ENCODE data around the gene BEAN1.

Gene BEAN1

DNA sequence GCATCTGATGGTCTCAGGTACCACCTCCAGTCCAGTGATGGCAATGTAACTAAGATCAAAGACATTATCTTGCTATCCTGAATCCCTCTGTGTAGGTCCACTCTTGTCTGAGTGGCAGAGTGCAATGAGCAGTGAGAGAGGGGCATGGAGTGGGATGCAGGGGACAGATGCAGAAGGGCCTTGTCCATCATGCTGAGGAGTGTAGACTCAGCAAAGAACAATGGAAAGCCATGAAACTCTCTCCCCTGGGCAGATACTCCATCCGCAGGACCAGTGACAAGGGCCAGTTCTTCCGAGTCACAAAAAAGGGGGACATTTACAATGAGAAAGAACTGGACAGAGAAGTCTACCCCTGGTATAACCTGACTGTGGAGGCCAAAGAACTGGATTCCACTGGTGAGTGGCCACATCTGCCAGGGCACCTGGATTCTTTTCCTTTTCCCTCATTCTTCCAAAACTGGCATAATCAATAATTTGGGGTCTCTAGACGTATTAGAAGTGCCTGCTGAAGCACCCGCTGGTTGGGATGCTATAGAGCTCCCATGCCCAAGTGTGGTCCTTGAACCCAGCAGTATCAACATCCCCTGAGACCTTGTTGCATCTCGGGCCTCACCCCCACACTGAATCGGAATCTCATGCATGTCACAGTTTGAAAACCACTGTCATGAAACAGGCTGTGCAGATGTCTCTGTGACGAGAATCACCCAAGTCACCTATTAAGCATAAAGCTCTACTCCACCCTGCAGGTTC lies 31.1 kb upstream of the BEAN1 start:
- no peak for DNase-seq

DNA sequence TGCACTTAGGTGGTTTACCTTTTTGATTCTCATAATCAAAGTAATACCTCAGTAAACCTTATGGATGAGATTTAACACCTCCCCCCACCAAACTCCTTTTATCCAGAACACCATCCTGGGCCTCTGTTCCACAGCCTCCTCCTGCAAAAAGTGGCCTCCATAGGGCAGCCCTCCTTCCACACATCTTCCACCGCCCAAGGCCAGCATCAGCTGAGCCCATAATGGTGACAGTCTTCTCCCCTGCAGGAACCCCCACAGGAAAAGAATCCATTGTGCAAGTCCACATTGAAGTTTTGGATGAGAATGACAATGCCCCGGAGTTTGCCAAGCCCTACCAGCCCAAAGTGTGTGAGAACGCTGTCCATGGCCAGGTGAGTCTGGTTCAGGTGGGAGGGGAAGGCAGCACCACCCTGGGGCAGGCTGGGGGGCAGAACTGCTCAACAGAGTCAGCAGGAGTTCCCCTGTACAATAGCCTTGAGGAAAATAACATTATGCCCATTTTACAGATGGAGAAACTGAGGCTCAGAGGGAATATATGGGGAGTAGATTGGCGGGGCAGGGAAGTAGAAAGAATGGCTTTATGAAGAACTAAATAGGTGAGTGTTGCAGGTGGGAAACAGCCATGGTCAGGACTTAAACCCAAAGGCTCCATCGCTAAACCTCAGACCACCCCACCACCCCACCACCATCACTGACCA lies 29.2 kb upstream of the BEAN1 start:
- no peak for DNase-seq

DNA sequence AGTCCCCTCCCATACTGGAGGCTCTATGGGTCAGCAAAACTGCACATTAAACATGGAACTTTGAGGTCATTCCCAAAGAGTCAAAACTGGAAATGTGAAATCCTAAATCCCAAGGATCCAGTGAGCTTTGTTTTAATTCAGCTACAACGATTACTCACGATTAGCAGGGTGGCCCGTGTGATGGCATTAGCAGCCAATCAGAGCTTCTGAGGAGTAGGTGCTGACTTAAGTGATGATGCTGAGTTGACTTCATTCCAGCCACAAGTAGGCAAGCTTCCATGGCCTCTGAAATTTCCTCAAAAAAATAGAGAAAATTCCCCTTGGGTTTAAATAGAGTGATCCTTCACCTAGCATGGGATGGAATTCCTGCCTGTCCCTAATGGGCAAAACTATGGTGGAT lies 28.1 kb upstream of the BEAN1 start:
- DNase-seq, result no peak

DNA sequence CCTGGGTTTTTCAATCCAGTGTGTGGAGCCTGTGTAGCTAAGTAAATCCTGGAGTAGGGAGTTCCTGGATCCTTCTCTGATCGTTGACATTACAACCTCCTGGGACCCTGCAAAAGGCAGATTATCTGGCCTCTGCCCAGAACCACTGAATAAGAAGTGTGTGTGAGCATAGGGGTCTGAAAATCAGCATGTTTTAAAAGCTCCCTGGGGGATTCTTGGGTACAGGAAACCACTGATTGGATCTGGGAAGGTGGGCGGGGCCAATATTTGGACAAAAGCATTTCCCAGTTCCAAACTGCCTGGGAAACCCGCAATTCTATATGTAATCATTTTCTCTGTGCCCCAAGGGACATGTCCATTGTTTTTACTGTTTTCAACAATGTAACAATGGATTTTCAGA lies 27.2 kb upstream of the BEAN1 start:
- no peak for DNase-seq

DNA sequence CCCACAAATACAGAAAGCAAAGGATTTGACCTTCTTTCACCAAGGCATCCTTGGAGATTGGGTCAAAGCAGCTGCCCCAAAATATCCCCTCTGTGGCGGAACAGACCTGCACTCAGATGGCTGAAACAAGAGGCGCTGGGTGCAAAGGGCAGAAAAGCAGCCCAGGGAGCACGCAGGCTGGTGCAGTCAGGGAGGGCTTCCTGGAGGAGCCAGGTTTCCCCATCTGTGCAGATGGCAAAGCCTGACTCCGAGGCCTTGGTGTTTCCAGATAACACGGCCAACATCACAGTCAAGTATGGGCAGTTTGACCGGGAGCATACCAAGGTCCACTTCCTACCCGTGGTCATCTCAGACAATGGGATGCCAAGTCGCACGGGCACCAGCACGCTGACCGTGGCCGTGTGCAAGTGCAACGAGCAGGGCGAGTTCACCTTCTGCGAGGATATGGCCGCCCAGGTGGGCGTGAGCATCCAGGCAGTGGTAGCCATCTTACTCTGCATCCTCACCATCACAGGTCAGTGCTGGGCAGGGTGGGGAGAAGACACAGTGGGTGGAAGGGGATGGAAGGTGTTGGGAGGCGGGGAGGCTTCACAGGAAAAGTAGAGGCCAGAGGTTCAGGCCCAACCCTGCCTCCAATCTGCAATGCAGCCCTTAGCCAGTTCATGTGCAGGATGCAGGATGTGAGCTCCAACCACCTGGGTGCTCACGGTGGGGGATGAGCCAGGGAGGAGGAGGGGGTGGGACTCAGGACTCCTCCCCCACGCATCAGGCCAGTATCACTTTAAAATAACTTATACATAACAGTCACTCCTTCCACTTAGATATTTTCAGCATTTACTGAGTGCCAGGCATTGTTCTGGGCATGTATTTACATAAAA lies 26.4 kb upstream of the BEAN1 start:
- DNase-seq, result no peak

DNA sequence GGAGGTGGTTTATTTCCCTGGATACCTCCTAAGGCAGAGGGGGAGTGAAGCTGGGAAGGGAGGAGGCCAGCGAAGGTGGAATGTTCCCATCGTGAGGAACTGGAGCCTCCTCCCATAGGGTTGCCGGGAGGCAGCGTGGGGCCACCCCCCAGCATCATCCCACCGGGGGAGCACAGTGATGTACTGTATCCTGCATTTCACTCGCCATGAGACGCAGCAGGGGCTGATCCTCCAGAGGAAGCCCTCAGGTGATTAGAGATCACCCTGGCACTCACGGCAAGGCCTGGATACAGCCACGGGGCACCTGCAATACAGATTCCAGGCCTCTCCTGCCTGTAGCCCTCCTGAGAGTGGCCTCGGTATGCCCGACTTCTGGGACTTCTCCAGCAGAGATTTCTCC lies 25.5 kb upstream of the BEAN1 start:
- DNase-seq, result no peak

DNA sequence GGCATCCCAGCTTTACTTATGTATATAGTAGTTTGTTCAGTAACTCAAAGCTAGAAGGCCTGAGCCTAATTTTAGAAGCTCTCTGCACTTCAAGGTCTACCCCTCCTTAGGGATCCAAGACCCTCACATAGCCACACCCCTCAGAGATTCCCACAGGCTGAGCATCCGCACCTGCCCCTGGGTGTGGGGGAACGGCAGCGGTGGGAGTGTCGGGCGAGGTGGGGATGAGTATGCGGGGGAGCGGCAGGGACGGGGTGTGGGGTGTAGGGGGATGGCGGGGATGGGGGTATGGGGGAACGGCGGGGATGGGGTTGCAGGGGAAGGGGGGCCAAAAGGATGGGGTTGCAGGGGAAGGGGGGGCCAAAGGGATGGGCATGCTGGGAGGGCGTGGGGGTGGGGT lies 24.9 kb upstream of the BEAN1 start:
- no peak for DNase-seq

DNA sequence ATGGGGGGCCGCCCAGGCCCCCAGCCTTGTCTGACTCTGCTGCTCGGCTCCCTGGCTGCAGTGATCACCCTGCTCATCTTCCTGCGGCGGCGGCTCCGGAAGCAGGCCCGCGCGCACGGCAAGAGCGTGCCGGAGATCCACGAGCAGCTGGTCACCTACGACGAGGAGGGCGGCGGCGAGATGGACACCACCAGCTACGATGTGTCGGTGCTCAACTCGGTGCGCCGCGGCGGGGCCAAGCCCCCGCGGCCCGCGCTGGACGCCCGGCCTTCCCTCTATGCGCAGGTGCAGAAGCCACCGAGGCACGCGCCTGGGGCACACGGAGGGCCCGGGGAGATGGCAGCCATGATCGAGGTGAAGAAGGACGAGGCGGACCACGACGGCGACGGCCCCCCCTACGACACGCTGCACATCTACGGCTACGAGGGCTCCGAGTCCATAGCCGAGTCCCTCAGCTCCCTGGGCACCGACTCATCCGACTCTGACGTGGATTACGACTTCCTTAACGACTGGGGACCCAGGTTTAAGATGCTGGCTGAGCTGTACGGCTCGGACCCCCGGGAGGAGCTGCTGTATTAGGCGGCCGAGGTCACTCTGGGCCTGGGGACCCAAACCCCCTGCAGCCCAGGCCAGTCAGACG lies 24.4 kb upstream of the BEAN1 start:
- no peak for DNase-seq

DNA sequence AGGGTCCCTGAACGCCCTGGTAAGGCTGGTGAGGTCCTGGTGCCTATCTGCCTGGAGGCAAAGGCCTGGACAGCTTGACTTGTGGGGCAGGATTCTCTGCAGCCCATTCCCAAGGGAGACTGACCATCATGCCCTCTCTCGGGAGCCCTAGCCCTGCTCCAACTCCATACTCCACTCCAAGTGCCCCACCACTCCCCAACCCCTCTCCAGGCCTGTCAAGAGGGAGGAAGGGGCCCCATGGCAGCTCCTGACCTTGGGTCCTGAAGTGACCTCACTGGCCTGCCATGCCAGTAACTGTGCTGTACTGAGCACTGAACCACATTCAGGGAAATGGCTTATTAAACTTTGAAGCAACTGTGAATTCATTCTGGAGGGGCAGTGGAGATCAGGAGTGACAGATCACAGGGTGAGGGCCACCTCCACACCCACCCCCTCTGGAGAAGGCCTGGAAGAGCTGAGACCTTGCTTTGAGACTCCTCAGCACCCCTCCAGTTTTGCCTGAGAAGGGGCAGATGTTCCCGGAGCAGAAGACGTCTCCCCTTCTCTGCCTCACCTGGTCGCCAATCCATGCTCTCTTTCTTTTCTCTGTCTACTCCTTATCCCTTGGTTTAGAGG lies 23.5 kb upstream of the BEAN1 start:
- DNase-seq, result no peak

DNA sequence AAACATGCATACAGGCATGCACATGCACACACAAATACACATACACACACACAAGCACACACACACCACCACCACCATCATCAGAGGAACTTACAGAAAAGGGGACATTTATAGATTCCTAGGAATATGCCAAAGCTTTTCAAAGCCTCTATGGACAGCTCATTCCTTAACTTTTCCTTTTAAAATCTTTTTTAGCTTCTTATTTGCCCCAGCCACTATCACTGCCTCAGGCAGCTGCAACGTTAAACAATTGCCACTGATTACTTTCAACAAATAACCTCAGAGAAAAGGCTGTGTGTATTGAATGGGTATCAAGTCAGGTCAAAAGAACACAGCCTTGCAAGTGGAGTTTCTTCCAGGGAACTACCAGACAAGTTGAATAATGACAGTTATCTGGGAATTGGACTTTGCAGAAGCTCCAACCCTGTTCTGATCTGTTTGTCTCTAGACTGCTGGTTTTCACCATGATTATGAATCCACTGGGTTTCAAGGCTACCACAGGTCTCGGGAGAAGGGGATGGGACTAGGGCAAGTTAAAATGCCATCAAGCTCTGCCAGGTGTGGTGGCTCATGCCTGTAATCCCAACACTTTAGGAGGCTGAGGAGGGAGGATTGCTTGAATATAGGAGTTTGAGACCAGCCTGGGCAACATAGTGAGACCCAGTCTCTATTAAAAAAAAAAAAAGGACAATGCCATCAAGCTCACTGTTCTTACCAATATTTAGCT lies 21.9 kb upstream of the BEAN1 start:
- no peak for DNase-seq

DNA sequence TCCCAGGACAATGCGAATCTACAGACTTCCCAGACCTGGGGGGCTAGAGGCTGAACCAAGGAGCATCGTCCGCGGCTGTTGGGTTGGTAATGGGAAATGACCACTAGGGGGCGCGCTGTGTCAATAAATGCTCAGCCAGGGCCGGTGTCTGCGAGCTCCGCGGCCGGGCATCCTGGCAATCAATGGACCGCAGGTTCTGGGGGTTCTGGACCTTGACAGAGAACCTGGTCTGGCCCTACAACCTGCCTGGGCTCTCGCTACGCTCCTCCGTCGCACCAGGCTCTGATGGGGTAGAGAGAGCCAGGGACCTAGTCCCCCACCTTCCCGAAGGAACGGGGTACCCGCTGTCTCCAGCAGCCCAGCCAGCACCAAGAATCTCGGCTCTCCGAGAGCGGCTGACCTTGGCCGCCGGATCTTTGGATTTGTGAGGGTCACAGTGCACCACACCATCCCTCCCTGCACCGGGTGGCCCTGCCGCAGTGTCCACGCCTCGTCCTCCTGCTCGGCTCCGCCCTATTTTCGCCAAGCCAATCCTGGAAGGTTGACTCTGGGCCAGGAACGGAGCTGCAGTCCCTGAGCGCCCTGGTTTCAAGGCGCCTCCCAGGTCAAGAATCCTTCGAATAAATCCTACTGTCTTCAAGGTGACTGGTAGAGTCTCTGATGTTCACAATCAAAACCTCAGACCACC lies 20.4 kb upstream of the BEAN1 start:
- DNase-seq, result peak; percentile 86

DNA sequence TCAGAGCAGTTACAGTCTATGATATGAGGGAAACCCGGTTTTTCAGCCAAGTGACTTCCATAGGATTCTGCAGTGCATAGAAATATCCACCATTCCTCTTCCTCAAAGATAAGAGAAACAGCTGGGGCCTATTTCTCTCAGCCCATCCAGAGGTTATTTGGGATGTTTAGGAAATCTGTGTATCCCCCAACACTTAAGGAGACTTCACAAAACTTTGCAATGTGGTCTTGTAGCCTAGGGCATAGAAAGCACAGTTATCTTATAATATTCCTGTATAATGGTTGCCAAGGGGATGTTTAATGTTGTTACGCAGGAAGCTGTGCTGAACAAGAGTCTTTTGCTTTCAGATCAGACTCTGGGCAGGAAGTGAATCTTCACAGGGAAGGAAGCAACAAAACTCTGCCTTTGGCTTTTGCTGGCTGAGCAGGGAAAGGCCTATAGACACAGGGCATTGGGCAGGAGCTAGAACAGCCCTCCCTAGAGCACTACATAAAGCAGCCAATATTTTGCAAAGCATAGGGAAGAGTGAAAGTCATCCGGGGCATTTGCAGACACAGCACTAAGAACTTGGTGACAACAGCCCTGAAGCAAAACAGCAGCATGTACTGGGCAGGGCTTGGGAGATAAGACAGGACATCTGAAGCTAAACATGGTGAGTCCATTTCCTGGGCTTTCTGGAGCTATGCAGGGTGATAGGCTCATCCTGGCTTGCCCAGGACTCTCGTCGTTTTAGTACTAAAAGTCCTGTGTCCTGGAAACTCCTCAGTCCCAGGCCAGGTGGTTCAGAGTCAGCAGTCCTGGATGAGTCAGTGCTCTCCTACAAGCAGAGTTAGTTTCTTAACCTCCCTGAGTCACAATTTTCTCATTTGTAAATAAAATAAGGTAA lies 18.7 kb upstream of the BEAN1 start:
- DNase-seq, result peak; percentile 56

DNA sequence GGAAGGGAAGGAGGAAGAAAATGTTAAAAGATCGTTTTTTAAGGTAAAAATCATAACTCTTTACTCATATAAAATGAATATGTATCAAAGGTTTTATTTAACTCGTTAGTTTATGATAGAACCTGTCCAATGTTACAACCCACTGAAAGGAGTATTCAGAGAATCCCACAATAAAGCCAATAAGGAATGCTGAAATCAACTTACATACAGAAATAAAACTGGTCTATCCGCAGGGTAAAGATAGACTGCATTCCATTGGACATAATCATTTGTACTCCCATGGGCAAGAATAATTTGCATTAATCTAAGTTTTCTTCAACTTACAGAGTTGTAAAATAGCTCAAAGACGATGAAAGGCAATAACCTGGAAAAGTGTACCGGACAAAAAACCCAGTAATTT lies 17.9 kb upstream of the BEAN1 start:
- DNase-seq, result no peak

DNA sequence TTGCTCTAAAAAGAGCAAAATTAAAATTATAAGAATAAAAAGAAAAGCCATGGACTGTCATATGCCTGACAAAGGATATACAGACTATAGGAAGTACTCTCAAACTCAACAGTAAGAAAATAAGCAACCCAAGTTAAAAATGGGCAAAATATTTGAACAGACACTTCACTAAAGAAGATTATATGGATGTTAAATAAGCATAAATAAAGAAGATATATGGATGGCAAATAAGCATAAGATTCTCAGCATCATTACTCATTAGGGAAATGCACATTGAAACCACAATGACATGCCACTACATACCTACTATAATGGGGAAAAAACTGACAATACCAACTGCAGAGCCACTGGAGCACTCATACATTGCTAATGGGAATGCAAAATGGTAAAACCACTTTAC lies 14.9 kb upstream of the BEAN1 start:
- DNase-seq, result no peak

DNA sequence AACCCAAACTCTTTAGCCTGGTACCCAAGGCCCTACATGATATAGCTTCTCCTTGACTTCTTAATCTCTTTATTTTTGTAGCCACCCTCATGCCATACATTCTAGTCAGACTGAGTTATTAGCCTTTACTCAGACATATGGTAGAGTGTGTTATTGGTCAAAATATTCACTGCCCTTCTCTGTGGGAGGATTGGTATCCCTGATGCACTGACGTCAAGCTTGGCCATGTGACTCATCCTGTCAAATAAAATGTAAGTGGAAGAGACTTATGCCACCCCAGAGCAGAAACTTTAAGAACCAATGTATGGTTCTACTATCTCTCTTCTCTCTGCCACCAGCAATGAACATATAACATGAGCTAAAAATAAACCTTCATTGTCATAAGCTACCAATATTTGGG lies 12.2 kb upstream of the BEAN1 start:
- no peak for DNase-seq

DNA sequence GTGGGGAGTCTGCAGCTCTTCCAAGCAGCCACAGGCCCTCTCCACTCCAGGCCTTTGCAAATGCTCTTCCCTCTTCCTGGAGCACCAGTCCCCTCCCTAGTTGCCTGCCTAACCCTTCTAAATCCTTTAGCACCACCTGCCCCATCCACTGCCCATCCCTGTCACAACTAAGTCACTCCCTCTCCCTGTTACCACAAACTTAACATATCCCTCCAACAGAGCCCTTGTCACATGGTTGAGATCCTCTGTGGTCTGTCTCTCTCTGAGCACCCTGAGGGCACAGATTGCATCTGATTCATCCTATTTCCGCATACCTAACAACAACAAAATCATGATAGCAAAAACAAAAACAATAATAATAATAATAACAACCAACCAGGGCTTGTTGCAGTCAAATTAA lies 11.0 kb upstream of the BEAN1 start:
- DNase-seq, result no peak

DNA sequence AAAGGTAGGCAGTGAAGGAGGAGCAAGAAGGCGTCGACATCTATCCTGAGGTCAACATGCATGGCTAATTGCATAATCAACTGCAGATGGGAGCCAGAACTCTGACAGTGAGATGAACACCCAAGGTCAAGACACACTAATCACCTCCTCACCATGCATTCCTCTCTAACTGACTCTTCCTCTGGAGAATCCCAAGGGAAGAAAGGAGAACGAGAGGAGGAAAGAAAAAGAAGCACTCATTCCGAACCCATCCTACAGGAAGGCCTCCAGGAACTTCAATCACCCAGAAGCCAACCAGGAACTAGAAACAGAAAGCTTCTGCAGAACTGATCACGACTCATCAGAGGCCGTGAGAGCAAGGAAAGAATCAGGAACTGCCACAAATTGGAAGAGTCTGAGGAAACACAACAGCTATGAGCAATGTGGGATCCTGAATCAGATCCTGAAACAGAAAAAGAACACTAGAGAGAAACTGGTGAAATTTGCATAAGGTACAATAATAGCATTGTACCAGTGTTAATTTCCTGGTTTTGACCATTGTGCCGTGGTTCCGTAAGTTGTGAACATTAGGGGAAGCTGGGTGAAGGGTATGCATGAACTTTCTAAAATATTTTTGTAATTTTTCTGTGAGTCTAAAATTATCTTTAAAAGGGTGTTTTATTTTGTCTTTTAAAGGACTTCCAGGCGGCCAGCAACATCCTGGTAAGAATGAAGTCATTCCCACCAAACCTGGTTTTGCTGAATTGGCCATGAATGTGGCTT lies 10.0 kb upstream of the BEAN1 start:
- no peak for DNase-seq

DNA sequence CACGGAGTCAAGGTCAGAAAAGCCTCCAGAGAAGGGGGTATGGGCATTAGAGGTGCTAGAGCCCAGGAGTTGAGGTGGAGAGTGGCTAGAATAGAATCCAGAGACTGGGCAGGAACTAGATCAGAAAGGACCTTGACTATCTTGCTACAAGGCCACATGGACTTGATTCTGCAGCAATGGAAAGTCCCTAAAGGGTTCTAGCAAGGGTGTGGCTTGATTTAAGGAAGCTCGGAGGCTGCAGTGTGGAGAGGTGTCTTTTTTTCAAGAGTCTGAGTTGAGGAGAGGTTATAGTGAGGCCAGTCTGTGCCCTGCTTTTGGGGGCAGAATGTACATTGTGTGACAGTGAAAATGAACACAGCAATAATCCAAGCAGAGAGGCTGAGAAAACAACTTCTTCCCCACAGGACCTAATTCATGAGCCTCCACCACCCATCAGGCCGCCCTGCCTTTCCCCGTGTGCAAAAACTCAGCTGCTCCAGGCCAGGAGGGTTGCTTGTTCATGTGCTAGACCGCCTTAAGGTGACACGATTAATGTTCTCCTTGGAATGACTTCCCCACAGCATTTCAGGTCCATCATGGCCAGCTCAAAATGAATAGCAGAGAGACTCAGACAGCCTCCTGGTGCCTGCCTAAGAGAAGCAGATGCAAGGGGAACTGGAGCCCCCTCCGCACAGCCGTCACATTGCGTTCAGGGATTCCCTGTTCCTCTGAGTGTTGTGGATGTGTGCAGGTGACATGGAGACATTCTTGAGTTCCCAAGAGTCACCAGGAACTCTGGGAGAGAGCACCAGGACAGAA lies 8.7 kb upstream of the BEAN1 start:
- peak; percentile 15 for DNase-seq

DNA sequence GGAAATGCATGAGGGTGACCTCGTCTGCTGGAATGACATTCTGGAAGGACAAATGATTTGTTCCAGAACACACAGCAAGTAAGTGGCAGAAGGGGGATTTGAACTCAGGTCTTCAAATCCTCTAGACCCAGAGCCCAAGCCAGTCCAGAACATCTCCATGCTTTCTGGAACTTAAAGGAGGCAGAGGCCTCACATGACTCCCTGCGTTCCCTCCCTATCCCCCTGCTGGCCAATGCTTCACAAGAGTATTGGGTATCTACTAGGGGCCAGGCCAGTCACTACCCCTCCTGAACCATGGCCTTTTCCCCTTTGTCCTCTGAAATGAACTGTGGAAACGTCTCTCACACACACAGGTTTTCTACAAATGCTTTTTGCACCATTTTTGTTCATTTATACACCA lies 7.6 kb upstream of the BEAN1 start:
- DNase-seq, result no peak

Measured in activated CD4-positive, alpha-beta T cell treated with anti-CD3 and anti-CD28 coated beads, Interleukin-10, Interleukin-2, amounts not matched to agents 100 ng/mL and 50 ng/mL, durations not matched to agents 16 hours and 8 hours (primary cell).